Immature natural killer cell (primary cell): ENCODE measurements around the gene ROR2. TPM values are rescaled to one million over a fixed set of nuclear protein-coding genes. Genes with fewer than 3 reads are reported as not detected.
A peak's percentile ranks its signal among the peaks of the same experiment; 100 is the strongest.
"Not testable (repeated sequence)": the region's sequence is repeated elsewhere in the genome, so short reads cannot be mapped to it uniquely, and the experiment has no call there.

Experiments used
- DNase-seq, 3 donors: peaks; one replicate each; pipeline ENCODE4 v3.0.0; 2022; ENCODE audit warnings: mixed read lengths in 1 of 3
- H3K27ac Mint-ChIP-seq, 6 donors: one replicate each; pipeline ENCODE4 v1.8.0; 2020; ENCODE audit warnings: mixed read lengths in 6 of 6, mild to moderate bottlenecking in 5 of 6, inconsistent platforms in 4 of 6, moderate library complexity in 3 of 6
- H3K27me3 Mint-ChIP-seq, 3 donors: one replicate each; pipeline ENCODE4 v1.8.0; 2020 to 2021; ENCODE audit warnings: low read depth in 3 of 3, mild to moderate bottlenecking in 3 of 3, mixed read lengths in 3 of 3, moderate library complexity in 3 of 3, inconsistent platforms in 1 of 3
- H3K36me3 Mint-ChIP-seq, 3 donors: one replicate each; pipeline ENCODE4 v1.8.0; 2020; ENCODE audit warnings: mixed read lengths in 3 of 3, inconsistent platforms in 2 of 3, mild to moderate bottlenecking in 2 of 3
- H3K4me1 Mint-ChIP-seq, 2 donors: one replicate each; pipeline ENCODE4 v1.8.0; 2020; ENCODE audit warnings: inconsistent platforms in 2 of 2, mild to moderate bottlenecking in 2 of 2, mixed read lengths in 2 of 2, moderate library complexity in 1 of 2
- H3K4me3 Mint-ChIP-seq, 5 donors: one replicate each; pipeline ENCODE4 v1.8.0; 2020; ENCODE audit warnings: mild to moderate bottlenecking in 5 of 5, mixed read lengths in 5 of 5, inconsistent platforms in 3 of 5, moderate library complexity in 3 of 5
- H3K9me3 Mint-ChIP-seq, 6 donors: one replicate each; pipeline ENCODE4 v1.8.0; 2020; ENCODE audit warnings: mild to moderate bottlenecking in 6 of 6, mixed read lengths in 6 of 6, inconsistent platforms in 4 of 6, moderate library complexity in 3 of 6
- polyA plus RNA-seq, 3 donors: library from polyadenylated mRNA; unstranded; fragments of 300-500 nt; fragmentation: Illumina TruSeq; gene quantifications; one replicate each; pipeline ENCODE4 v1.2.3, GENCODE V29; 2021

ROR2 gene
- not detected for polyA plus RNA-seq

DNA sequence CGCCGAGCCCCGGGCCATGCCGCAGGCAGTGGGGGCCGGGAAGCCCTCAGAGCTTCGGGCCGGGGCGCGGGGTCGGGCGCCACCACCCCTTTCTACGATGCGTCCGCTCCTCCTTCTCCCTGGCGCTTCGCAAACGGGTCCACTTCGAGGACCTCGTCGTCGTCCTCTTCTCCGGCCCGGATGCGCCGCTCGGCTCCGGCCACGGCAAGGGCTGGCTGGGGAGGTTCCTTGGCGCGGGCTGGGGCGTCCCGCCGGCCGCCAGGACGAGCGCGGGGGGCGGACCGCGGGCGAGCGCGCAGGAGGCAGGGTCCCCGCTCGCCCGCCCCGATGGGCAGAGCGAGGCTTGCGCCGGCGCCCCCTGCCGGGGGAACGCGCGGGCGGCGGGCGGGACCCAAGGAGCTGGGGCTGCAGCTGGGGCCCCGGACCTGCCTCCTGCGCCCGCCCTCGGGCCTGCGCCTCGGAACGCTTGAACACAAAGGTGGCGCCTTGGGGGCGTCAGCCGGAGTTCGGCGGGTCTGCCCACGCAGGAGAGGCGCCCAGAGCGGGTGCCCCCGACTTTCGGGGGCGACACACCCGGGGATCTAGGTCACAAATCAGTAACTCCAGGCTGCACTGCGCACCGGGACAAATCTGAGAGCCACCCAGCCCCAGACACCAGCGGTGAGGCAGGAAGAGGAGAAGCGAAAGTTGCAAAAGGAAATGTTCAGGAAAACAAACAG is at the start of gene ROR2:
Gene ROR2 (minus strand): TSS at position 283 of the 719 bp plus-strand sequence.
- peak within 1 kb of the TSS in 4 of 5 donors; percentile 48 to 61 (median 60) for H3K4me3 Mint-ChIP-seq
- no peak within 1 kb of the TSS for H3K27ac Mint-ChIP-seq
- DNase-seq = peak; percentile 37 to 42 (median 39)
- no peaks in the 10 kb centered on the region for H3K36me3 Mint-ChIP-seq
- peaks cover 0 to 2% (median 0%) of the 10 kb centered on the region in 6 donors for H3K9me3 Mint-ChIP-seq
- peaks cover 5 to 6% of the 10 kb centered on the region in 2 donors for H3K4me1 Mint-ChIP-seq
- H3K27me3 Mint-ChIP-seq = peaks cover 16 to 30% (median 24%) of the 10 kb centered on the region in 3 donors

GRCh38 chr9:91995000-91995655 is 45.1 kb upstream of the ROR2 start:
- no peaks in the 10 kb centered on the region for H3K4me1 Mint-ChIP-seq
- H3K9me3 Mint-ChIP-seq = no peaks in the 10 kb centered on the region
- DNase-seq = no peak
- peaks cover 1 to 13% (median 5%) of the 10 kb centered on the region in 3 donors for H3K27me3 Mint-ChIP-seq
- H3K27ac Mint-ChIP-seq = no peak overlapping the region
- H3K36me3 Mint-ChIP-seq = no peaks in the 10 kb centered on the region
- no peak overlapping the region for H3K4me3 Mint-ChIP-seq

- DNase-seq = no peak
- Mint-ChIP-seq H3K27me3 (peaks cover 3 to 14% (median 5%) of the 10 kb centered on the region in 3 donors), H3K9me3 (no peaks in the 10 kb centered on the region), H3K36me3 (no peaks in the 10 kb centered on the region), H3K4me3 (no peak overlapping the region), H3K4me1 (no peaks in the 10 kb centered on the region), H3K27ac (no peak overlapping the region)
Observed at GRCh38 chr9:91994422-91994821, 44.4 kb upstream of the ROR2 start.

GRCh38 chr9:91992461-91993041 is 42.5 kb upstream of the ROR2 start:
- no peaks in the 10 kb centered on the region for H3K36me3 Mint-ChIP-seq
- DNase-seq = no peak
- H3K4me1 Mint-ChIP-seq = no peaks in the 10 kb centered on the region
- peaks cover 3 to 11% (median 3%) of the 10 kb centered on the region in 3 donors for H3K27me3 Mint-ChIP-seq
- H3K27ac Mint-ChIP-seq = no peak overlapping the region
- H3K4me3 Mint-ChIP-seq = no peak overlapping the region
- H3K9me3 Mint-ChIP-seq = no peaks in the 10 kb centered on the region

DNA sequence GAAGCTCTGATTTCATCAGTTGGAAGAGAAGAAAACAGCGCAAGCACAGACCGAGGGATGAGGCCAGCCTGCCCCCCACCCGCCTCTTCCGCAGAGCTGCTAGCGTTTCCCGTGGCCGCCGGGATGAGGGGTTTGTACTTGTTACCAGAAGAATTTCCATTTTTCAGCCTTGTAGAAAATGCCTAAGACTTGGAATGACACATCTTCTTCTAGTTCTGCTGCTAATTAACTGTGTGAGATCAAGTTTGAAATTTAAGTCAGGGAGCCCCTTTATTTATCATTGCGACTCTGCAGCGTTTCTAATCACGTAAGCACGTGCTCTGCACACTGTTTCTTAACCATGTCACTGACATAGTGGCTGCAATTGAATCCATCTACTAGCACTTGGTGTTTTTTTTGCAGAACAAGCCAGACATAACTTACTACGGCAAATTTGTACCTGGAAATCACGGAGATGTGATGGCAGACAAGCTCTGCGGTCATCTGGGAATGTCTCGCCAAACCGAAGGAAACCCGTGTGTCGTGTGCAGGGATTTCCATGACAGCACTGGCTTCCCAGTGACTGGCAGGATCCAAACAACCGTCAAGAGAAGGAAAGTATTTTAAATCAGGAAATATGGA is 41.8 kb upstream of the ROR2 start:
- H3K27me3 Mint-ChIP-seq = peaks cover 3 to 11% (median 3%) of the 10 kb centered on the region in 3 donors
- H3K9me3 Mint-ChIP-seq = no peaks in the 10 kb centered on the region
- no peak for DNase-seq
- H3K4me3 Mint-ChIP-seq = no peak overlapping the region
- no peaks in the 10 kb centered on the region for H3K36me3 Mint-ChIP-seq
- no peaks in the 10 kb centered on the region for H3K4me1 Mint-ChIP-seq
- H3K27ac Mint-ChIP-seq = no peak overlapping the region

- H3K9me3 Mint-ChIP-seq = peaks cover 0 to 5% (median 0%) of the 10 kb centered on the region in 6 donors
- peaks cover 2 to 8% (median 5%) of the 10 kb centered on the region in 3 donors for H3K27me3 Mint-ChIP-seq
- no peak for DNase-seq
- H3K36me3 Mint-ChIP-seq = no peaks in the 10 kb centered on the region
- H3K4me3 Mint-ChIP-seq = no peak overlapping the region
- no peaks in the 10 kb centered on the region for H3K4me1 Mint-ChIP-seq
- H3K27ac Mint-ChIP-seq = no peak overlapping the region
Observed at GRCh38 chr9:91986248-91986647, 36.2 kb upstream of the ROR2 start.

DNA sequence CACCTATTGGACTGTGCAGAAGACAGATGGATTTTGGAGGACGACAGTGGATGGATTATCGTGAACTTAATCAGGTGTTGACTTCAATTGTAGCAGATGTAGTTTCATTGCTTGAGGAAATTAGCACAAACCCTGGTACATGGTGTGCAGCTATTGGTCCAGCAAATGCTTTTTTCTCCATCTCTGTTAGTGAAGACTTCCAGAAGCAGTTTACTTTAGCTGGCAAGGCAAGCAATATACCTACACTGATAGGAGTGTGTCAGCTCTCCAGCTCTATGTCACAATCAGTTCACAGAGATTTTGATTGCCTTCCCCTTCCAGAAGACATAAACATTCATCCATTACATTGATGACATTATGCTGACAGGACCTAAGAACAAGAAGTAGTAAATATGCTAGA is 35.7 kb upstream of the ROR2 start:
- Mint-ChIP-seq H3K27ac (no peak overlapping the region), H3K4me1 (no peaks in the 10 kb centered on the region), H3K27me3 (peaks cover 2 to 5% (median 3%) of the 10 kb centered on the region in 3 donors), H3K36me3 (no peaks in the 10 kb centered on the region), H3K4me3 (no peak overlapping the region), H3K9me3 (peaks cover 0 to 5% (median 0%) of the 10 kb centered on the region in 6 donors)
- no peak for DNase-seq

- Mint-ChIP-seq H3K27ac (no peak overlapping the region), H3K4me1 (no peaks in the 10 kb centered on the region), H3K27me3 (peaks cover 0 to 4% (median 3%) of the 10 kb centered on the region in 3 donors), H3K36me3 (no peaks in the 10 kb centered on the region), H3K4me3 (no peak overlapping the region), H3K9me3 (peaks cover 0 to 5% (median 0%) of the 10 kb centered on the region in 6 donors)
- DNase-seq = no peak
Observed at GRCh38 chr9:91978740-91979414, 28.8 kb upstream of the ROR2 start.

GRCh38 chr9:91975254-91975653 is 25.2 kb upstream of the ROR2 start:
- H3K4me3 Mint-ChIP-seq, H3K9me3 Mint-ChIP-seq, H3K36me3 Mint-ChIP-seq, H3K27ac Mint-ChIP-seq, DNase-seq, H3K4me1 Mint-ChIP-seq: not testable (repeated sequence)
- H3K27me3 Mint-ChIP-seq = peaks cover 1 to 12% (median 7%) of the 10 kb centered on the region in 3 donors

DNA sequence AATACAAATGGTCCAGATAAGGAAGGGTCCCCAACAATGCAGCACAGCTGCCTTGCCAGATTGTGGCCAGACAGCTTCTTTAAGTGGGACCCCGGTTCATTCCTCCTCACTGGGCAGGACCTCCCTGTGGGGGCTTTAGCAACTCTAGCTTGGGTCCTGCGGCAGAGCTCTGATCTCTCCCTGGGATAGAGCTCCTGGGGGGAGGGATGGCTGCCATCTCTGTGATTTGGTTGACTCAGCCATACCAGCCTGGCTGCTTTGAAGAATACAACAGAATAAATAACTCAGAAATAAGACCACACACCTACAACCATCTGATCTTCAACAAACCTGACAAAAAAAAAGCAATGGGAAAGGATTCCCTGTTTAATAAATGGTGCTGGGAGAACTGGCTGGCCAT is 22.7 kb upstream of the ROR2 start:
- Mint-ChIP-seq H3K4me3 (no peak overlapping the region), H3K27me3 (peaks cover 6 to 12% (median 7%) of the 10 kb centered on the region in 3 donors), H3K27ac (no peak overlapping the region), H3K36me3 (no peaks in the 10 kb centered on the region), H3K4me1 (no peaks in the 10 kb centered on the region), H3K9me3 (no peaks in the 10 kb centered on the region)
- no peak for DNase-seq

DNA sequence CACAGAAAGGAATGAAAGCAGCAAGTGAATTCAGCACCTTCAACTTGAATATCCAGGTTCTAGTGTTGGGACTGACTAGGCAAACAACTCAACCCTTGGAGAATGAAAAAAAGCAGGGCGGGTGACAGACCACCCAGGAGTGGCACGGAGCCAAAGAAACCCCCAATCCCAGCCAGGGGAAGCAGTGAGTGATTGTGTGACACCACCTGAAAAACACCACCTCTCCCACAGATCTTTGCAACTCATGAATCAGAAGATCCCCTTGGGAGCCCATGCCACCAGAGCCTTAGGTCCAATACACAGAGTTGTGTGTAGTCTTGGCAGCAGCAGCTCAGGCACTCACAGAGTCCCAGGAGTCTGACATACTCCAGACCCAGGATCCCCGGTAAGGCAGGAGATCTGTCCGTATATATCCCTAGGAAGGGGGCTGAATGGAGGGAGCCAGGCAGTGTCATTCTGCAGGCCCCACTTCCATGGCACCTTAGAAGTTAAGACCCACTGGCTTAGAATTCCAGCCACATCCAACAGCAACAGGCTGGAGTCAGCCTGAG is 22.1 kb upstream of the ROR2 start:
- no peak for DNase-seq
- H3K4me1 Mint-ChIP-seq = no peaks in the 10 kb centered on the region
- H3K27ac Mint-ChIP-seq = no peak overlapping the region
- no peak overlapping the region for H3K4me3 Mint-ChIP-seq
- H3K9me3 Mint-ChIP-seq = no peaks in the 10 kb centered on the region
- H3K36me3 Mint-ChIP-seq = no peaks in the 10 kb centered on the region
- H3K27me3 Mint-ChIP-seq = peaks cover 6 to 12% (median 7%) of the 10 kb centered on the region in 3 donors

DNA sequence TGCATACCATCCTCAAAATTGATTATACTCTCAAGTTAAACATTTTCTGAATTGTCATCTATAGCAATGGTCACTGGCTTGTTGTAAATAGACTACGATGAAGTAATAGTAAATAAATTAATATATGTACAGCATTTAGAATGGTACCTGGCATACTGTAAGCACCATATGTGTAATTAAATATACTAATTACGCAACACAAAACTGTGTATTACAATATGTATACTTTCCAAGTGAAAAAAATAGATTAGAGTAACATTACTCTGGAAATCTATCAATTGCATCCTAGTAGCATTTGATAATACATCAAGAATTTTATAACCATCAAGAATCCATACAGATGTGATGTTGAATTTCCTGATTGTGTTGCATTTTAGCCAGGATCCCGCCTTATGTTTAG is 17.2 kb upstream of the ROR2 start:
- Mint-ChIP-seq H3K9me3 (no peaks in the 10 kb centered on the region), H3K27ac (no peak overlapping the region), H3K36me3 (peaks cover 0 to 4% (median 0%) of the 10 kb centered on the region in 3 donors), H3K27me3 (peaks cover 2 to 12% (median 4%) of the 10 kb centered on the region in 3 donors), H3K4me1 (no peaks in the 10 kb centered on the region), H3K4me3 (no peak overlapping the region)
- DNase-seq = no peak

DNA sequence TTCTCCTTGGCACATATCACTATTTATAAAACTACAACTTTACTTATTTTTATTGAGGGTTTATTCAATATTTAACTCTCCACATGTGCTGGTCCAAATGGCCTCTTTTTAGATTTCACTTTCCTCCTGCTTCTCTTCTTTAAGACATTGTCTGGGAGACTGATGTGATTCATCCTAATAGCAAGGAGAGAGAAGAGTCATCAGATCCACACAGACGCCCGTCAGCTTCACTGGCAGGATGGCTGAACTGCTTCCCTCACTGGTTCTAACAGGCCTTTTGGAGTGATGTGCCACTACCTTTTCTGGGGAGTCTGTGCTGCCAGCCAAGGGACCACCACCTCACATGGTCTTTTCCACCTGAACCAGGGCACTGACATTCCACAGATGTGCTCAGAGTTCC is 16.5 kb upstream of the ROR2 start:
- DNase-seq = no peak
- no peaks in the 10 kb centered on the region for H3K9me3 Mint-ChIP-seq
- peaks cover 0 to 4% (median 0%) of the 10 kb centered on the region in 3 donors for H3K36me3 Mint-ChIP-seq
- no peaks in the 10 kb centered on the region for H3K4me1 Mint-ChIP-seq
- H3K27ac Mint-ChIP-seq = no peak overlapping the region
- no peak overlapping the region for H3K4me3 Mint-ChIP-seq
- peaks cover 2 to 6% (median 4%) of the 10 kb centered on the region in 3 donors for H3K27me3 Mint-ChIP-seq
